HG02763 (cell line): Measurements from ENCODE around the gene SMARCC2.
A peak's percentile ranks its signal among the peaks of the same experiment; 100 is the strongest.
"Not testable (repeated sequence)": the region's sequence is repeated elsewhere in the genome, so short reads cannot be mapped to it uniquely, and the experiment has no call there.

ENCODE experiments used
- ATAC-seq: cut with Tn5 transposase; IDR thresholded peaks from one replicate; pipeline ENCODE4 v1.9.1; 2021; ENCODE audit warnings: mild to moderate bottlenecking, moderate library complexity; ENCODE audit not compliant: unreplicated experiment

The SMARCC2 gene

GRCh38 chr12:56126732-56127239 lies 62.5 kb downstream of the SMARCC2 start:
- no peak for ATAC-seq

GRCh38 chr12:56124133-56124532 lies 65.2 kb downstream of the SMARCC2 start:
- ATAC-seq, result no peak

GRCh38 chr12:56122637-56123036 lies 66.6 kb downstream of the SMARCC2 start:
- ATAC-seq, result no peak

- ATAC-seq, result no peak
Measured at GRCh38 chr12:56121204-56121870, 67.9 kb downstream of the SMARCC2 start.

- ATAC-seq, result no peak
Measured at GRCh38 chr12:56120158-56120846, 69.0 kb downstream of the SMARCC2 start.

GRCh38 chr12:56119361-56119796 lies 69.9 kb downstream of the SMARCC2 start:
- no peak for ATAC-seq

GRCh38 chr12:56118688-56119357 lies 70.5 kb downstream of the SMARCC2 start:
- no peak for ATAC-seq

- ATAC-seq, result peak; percentile 75
Measured at GRCh38 chr12:56117778-56118687, 71.2 kb downstream of the SMARCC2 start, which contains the start of gene ZC3H10. TSS of gene ZC3H10 (plus strand) at chr12:56118266. CDS start at chr12:56120563, 2,297 bp downstream.

GRCh38 chr12:56117082-56117706 lies 72.1 kb downstream of the SMARCC2 start:
- ATAC-seq, result not testable (repeated sequence)

GRCh38 chr12:56116267-56117081 lies 72.8 kb downstream of the SMARCC2 start, which contains the start of gene RPL41:
TSS of gene RPL41 (plus strand) at chr12:56116633.
- ATAC-seq, result peak; percentile 48

GRCh38 chr12:56115329-56115728 lies 74.0 kb downstream of the SMARCC2 start:
- ATAC-seq, result no peak

- ATAC-seq, result no peak
Measured at GRCh38 chr12:56114084-56114483, 75.2 kb downstream of the SMARCC2 start.
